Measurements from ENCODE around the gene RNF144B. TPM values are rescaled to one million over a fixed set of nuclear protein-coding genes. Genes with fewer than 3 reads are reported as not detected.

The RNF144B gene
- total RNA-seq, 1 experiment from 2014 or later = 8.2 TPM

GRCh38 chr6:18347866-18348265 is 39.3 kb upstream of the RNF144B start (continued):
- TF ChIP-seq SMAD4 (CRISPR knock-in tag; IDR thresholded peaks at IDR 0.05) (no peak), PREB (CRISPR knock-in tag; IDR thresholded peaks at IDR 0.05; ENCODE audit: borderline replicate concordance) (no peak), NFATC4 (CRISPR knock-in tag; IDR thresholded peaks at IDR 0.05) (no peak)
- TF ChIP-seq, protein P1, sequence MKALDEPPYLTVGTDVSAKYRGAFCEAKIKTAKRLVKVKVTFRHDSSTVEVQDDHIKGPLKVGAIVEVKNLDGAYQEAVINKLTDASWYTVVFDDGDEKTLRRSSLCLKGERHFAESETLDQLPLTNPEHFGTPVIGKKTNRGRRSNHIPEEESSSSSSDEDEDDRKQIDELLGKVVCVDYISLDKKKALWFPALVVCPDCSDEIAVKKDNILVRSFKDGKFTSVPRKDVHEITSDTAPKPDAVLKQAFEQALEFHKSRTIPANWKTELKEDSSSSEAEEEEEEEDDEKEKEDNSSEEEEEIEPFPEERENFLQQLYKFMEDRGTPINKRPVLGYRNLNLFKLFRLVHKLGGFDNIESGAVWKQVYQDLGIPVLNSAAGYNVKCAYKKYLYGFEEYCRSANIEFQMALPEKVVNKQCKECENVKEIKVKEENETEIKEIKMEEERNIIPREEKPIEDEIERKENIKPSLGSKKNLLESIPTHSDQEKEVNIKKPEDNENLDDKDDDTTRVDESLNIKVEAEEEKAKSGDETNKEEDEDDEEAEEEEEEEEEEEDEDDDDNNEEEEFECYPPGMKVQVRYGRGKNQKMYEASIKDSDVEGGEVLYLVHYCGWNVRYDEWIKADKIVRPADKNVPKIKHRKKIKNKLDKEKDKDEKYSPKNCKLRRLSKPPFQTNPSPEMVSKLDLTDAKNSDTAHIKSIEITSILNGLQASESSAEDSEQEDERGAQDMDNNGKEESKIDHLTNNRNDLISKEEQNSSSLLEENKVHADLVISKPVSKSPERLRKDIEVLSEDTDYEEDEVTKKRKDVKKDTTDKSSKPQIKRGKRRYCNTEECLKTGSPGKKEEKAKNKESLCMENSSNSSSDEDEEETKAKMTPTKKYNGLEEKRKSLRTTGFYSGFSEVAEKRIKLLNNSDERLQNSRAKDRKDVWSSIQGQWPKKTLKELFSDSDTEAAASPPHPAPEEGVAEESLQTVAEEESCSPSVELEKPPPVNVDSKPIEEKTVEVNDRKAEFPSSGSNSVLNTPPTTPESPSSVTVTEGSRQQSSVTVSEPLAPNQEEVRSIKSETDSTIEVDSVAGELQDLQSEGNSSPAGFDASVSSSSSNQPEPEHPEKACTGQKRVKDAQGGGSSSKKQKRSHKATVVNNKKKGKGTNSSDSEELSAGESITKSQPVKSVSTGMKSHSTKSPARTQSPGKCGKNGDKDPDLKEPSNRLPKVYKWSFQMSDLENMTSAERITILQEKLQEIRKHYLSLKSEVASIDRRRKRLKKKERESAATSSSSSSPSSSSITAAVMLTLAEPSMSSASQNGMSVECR (CRISPR knock-in tag; IDR thresholded peaks at IDR 0.05; ENCODE audit: borderline replicate concordance) = no peak

GRCh38 chr6:18349386-18349785 is 37.8 kb upstream of the RNF144B start:
- POLR2A ChIA-PET = interaction anchor here (0.6 kb wide), 1 partner anchor 133 kb away, joined by 6 read pairs; no protein-coding TSS in a partner anchor

More at GRCh38 chr6:18349386-18349785, 37.8 kb upstream of the RNF144B start:
- H3K27ac Mint-ChIP-seq = no peak overlapping the region
- no peak for TF ChIP-seq ZNF232 (CRISPR knock-in tag; IDR thresholded peaks at IDR 0.05)
- no peak for TF ChIP-seq CDX4 (CRISPR knock-in tag; IDR thresholded peaks at IDR 0.05; ENCODE audit: borderline replicate concordance)
- no peak for TF ChIP-seq HMGXB4 (CRISPR knock-in tag; IDR thresholded peaks at IDR 0.05)
- TF ChIP-seq SP1 (CRISPR knock-in tag; conservative IDR thresholded peaks at IDR 0.05) = no peak
- no peak for TF ChIP-seq AFF4 (CRISPR knock-in tag; IDR thresholded peaks at IDR 0.05; ENCODE audit: borderline replicate concordance)
- no peak for TF ChIP-seq NFATC4 (CRISPR knock-in tag; IDR thresholded peaks at IDR 0.05)
- no peak for TF ChIP-seq RELA (CRISPR knock-in tag; IDR thresholded peaks at IDR 0.05; ENCODE audit: borderline replicate concordance)
- no peak for TF ChIP-seq ZNF138 (CRISPR knock-in tag; conservative IDR thresholded peaks at IDR 0.05)
- TF ChIP-seq FOXP1 (CRISPR knock-in tag; IDR thresholded peaks at IDR 0.05; ENCODE audit: borderline replicate concordance) = no peak
- TF ChIP-seq NR2C2 (CRISPR knock-in tag; IDR thresholded peaks at IDR 0.05) = no peak
- TF ChIP-seq JAZF1 (CRISPR knock-in tag; IDR thresholded peaks at IDR 0.05) = no peak
- no peak for TF ChIP-seq ETV6 (CRISPR knock-in tag; IDR thresholded peaks at IDR 0.05)
- TF ChIP-seq USF2 (CRISPR knock-in tag; IDR thresholded peaks at IDR 0.05) = no peak
- ATAC-seq (no peak), DNase-seq (ENCODE audit: low spot score) (no peak)
- no peaks in the 10 kb centered on the region for H3K36me3 Mint-ChIP-seq
- no peak overlapping the region for H3K4me3 Mint-ChIP-seq
- CTCF ChIA-PET = no interaction called here
- H3K4me1 Mint-ChIP-seq = no peaks in the 10 kb centered on the region
- H3K9me3 Mint-ChIP-seq = no peaks in the 10 kb centered on the region; the same call in 1 of the 2 replicates
- no peaks in the 10 kb centered on the region for H3K27me3 Mint-ChIP-seq (ENCODE audit: low read depth)

Data from WTC11 (cell line).